OCI-LY7 (cell line): ENCODE results near the gene GALNT2. TPM values are rescaled to one million over a fixed set of nuclear protein-coding genes. Genes with fewer than 3 reads are reported as not detected.
A peak's percentile ranks its signal among the peaks of the same experiment; 100 is the strongest.

Experiments used
- BruUV-seq: library from RNA; stranded (reverse); fragments of 400-500 nt; replicated peaks from 2 replicates; lab custom pipeline; 2021; lab: Mats Ljungman, UMichigan
- CTCF ChIA-PET: fragments of 300-600 bp; sonication (Branson Sonifier 250); formaldehyde crosslinking; loops from one replicate; lab custom pipeline; 2022; ENCODE audit warnings: antibody characterized with exemption; ENCODE audit not compliant: unreplicated experiment; lab: Charles Lee
- POLR2A ChIA-PET: fragments of 300-600 bp; sonication (Branson Sonifier 250); formaldehyde crosslinking; loops from one replicate; lab custom pipeline; 2022; ENCODE audit warnings: antibody characterized with exemption; lab: Charles Lee
- DNase-seq: peaks from one replicate; pipeline ENCODE4 v3.0.0-alpha.2; 2015; ENCODE audit warnings: low spot score
- H2AFZ ChIP-seq: fragments of 200-600 bp; sonication (generic), shearing (Covaris generic); 2 replicates; pipeline ENCODE4 v1.6.1; 2014; ENCODE audit warnings: mild to moderate bottlenecking, antibody characterized with exemption, low read length, moderate library complexity
- H3K27ac ChIP-seq: fragments of 200-600 bp; sonication (generic); 2 replicates; pipeline ENCODE4 v1.5.1; 2014; ENCODE audit warnings: mixed run types, low read depth, mild to moderate bottlenecking, moderate library complexity, low read length, inconsistent platforms; ENCODE audit not compliant: poor library complexity, severe bottlenecking
- H3K36me3 ChIP-seq: fragments of 200-600 bp; sonication (generic); 2 replicates; pipeline ENCODE4 v1.6.1; 2014; ENCODE audit warnings: mild to moderate bottlenecking, antibody characterized with exemption, low read length, moderate library complexity, mixed read lengths; ENCODE audit not compliant: insufficient read depth
- H3K4me1 ChIP-seq: fragments of 200-600 bp; sonication (generic); 2 replicates; pipeline ENCODE4 v1.5.1; 2014; ENCODE audit warnings: mild to moderate bottlenecking, low read length; ENCODE audit not compliant: insufficient read depth, poor library complexity, severe bottlenecking
- H3K4me2 ChIP-seq: fragments of 200-600 bp; sonication (generic); 2 replicates; pipeline ENCODE4 v1.6.1; 2014; ENCODE audit warnings: mild to moderate bottlenecking, low read length
- H3K4me3 ChIP-seq: fragments of 200-600 bp; sonication (generic); 2 replicates; pipeline ENCODE4 v1.5.1; 2014; ENCODE audit warnings: mild to moderate bottlenecking, low read depth, low read length; ENCODE audit not compliant: poor library complexity, severe bottlenecking
- H3K79me2 ChIP-seq: fragments of 200-600 bp; sonication (generic); 2 replicates; pipeline ENCODE4 v1.6.1; 2016; ENCODE audit warnings: low read depth, mild to moderate bottlenecking, low read length, moderate library complexity, mixed read lengths; ENCODE audit not compliant: insufficient read depth
- H3K9me2 ChIP-seq: fragments of 200-600 bp; sonication (generic); 2 replicates; pipeline ENCODE4 v1.6.1; 2016; ENCODE audit warnings: mild to moderate bottlenecking, low read length, mixed read lengths; ENCODE audit not compliant: insufficient read depth
- H3K9me3 ChIP-seq: fragments of 200-600 bp; sonication (generic); 2 replicates; pipeline ENCODE4 v1.6.1; 2014; ENCODE audit warnings: mild to moderate bottlenecking, mixed run types, low read length, mixed read lengths
- H4K20me1 ChIP-seq: fragments of 200-600 bp; sonication (generic); 2 replicates; pipeline ENCODE4 v1.6.1; 2014; ENCODE audit warnings: mild to moderate bottlenecking, antibody characterized with exemption, low read length, moderate library complexity, mixed read lengths; ENCODE audit not compliant: insufficient read depth
- EZH2phosphoT487 ChIP-seq: fragments of 200-600 bp; sonication (generic); IDR thresholded peaks from 2 replicates; pipeline ENCODE4 v1.6.1; 2018; ENCODE audit warnings: low read depth, borderline replicate concordance, mild to moderate bottlenecking, mixed run types, antibody characterized with exemption, low read length, moderate library complexity, mixed read lengths
- intact Hi-C: fragments of 100-400 bp; cut with micrococcal nuclease; formaldehyde crosslinking; loops from one replicate; pipeline ENCODE4 v1.10.0; 2022; ENCODE audit not compliant: unreplicated experiment
- total RNA-seq, 2 experiments: library from RNA; depleted of rRNA in 1 of 2; stranded (reverse); fragments of >200 nt in 1 of 2; shearing (Covaris generic) in 1 of 2; gene quantifications; 2 replicates each; pipeline ENCODE4 v1.2.3, GENCODE V29; 2014 to 2022
- TF ChIP-seq, protein P1 (sequence below): fragments of 200-600 bp; sonication (generic); conservative IDR thresholded peaks from 2 replicates; pipeline ENCODE4 v1.5.1; 2014; ENCODE audit warnings: mild to moderate bottlenecking, antibody characterized with exemption, low read length, moderate library complexity, mixed read lengths

GALNT2 gene
- total RNA-seq, 2 experiments from 2014 or later, result 29.9 to 67.3 TPM

DNA sequence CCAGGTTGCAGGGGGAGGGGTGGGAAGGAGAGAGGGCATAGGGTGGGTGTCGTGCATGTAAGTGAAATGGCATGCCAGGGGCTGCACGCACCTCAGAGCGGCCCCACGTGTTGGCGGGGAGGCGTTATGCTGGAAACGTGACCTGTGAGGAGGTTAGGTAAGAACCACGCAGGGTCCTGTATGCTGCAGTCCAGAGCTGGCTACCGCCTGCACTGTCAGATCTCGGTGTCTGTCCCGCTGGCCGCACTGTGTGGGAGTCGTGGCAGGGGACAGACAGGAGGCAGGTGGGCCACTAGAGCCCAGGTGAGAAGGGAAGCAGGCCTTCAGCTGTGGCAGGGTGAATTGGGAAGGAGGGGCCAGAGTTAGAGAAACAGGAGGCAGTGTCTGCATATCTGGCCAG, 79.7 kb downstream of the GALNT2 start:
- Histone ChIP-seq H3K4me3 (peak overlapping the region; percentile 44), H3K79me2 (peaks cover 49% of the 10 kb centered on the region; the same call in 1 of the 2 replicates), H3K9me2 (no peaks in the 10 kb centered on the region), H4K20me1 (no peaks in the 10 kb centered on the region), H3K4me2 (peak overlapping the region; percentile 74), H3K27ac (peak overlapping the region; percentile 95), H2AFZ (no peak overlapping the region), H3K4me1 (peaks cover 94% of the 10 kb centered on the region), H3K36me3 (no peaks in the 10 kb centered on the region), H3K9me3 (no peaks in the 10 kb centered on the region)
- intact Hi-C loops, result loop anchor here (2.0 kb wide), 1 partner anchor 24 kb away; no protein-coding TSS in a partner anchor
- BruUV-seq, result no TSS peak
- CTCF ChIA-PET, result interaction anchor here (1.3 to 1.9 kb wide), 4 partner anchors 9 to 42 kb away, joined by 4 to 7 read pairs (median 4); no protein-coding TSS in a partner anchor
- TF ChIP-seq, protein P1, sequence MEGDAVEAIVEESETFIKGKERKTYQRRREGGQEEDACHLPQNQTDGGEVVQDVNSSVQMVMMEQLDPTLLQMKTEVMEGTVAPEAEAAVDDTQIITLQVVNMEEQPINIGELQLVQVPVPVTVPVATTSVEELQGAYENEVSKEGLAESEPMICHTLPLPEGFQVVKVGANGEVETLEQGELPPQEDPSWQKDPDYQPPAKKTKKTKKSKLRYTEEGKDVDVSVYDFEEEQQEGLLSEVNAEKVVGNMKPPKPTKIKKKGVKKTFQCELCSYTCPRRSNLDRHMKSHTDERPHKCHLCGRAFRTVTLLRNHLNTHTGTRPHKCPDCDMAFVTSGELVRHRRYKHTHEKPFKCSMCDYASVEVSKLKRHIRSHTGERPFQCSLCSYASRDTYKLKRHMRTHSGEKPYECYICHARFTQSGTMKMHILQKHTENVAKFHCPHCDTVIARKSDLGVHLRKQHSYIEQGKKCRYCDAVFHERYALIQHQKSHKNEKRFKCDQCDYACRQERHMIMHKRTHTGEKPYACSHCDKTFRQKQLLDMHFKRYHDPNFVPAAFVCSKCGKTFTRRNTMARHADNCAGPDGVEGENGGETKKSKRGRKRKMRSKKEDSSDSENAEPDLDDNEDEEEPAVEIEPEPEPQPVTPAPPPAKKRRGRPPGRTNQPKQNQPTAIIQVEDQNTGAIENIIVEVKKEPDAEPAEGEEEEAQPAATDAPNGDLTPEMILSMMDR, result no peak
- TF ChIP-seq EZH2phosphoT487, result no peak
- POLR2A ChIA-PET, result interaction anchor here (0.7 to 7.3 kb wide), 9 partner anchors 10 to 187 kb away, joined by 3 to 65 read pairs (median 5); no protein-coding TSS in a partner anchor
- no peak for DNase-seq

DNA sequence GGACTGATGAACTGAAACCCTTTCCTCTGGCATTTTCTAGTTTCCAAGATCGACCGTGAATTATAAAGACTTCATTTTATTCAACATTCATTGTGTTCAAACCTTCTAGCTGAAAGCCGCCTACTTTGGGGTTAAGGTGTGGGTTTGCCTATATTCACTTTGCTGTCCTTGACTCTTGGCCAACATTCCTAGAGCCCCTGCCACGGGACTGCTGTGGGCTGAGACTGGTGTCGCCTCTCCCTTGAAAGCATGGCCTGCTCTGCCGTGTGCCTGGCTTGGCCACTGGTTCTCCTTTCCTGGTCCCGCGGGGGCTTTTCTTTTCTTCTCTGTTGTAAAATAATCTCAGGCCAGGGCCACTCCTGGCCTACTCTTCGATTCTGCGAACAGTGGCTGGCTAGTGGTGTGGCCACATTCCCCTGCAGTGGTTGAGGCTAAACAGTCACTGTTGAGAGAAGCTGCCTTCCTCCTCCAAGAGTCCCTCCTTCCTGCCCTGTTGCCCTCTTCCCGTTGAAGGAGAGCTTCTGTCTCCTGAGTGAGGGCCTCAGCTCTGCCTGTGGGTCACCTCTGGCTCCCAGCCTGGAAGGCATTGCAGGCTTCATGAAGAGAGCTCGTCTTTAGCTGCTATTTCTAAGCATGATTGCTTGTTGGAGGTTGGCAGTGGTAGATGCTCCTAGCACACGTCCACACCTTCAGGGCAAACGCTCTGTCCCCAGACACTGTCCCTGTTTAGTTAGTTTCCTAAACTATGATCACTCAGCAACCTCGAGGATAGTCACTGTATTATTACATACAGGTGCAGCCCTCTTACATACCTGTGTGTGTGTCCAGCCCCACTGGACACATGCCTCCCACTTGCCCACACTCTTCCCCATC, 80.5 kb downstream of the GALNT2 start:
- ChIA-PET POLR2A (interaction anchor here (0.5 to 7.3 kb wide), 11 partner anchors 9 to 1273 kb away, joined by 3 to 65 read pairs (median 5); no protein-coding TSS in a partner anchor), CTCF (interaction anchor here (1.3 to 1.9 kb wide), 3 partner anchors 10 to 43 kb away, joined by 4 to 5 read pairs (median 5); no protein-coding TSS in a partner anchor)
- peaks cover 49% of the 10 kb centered on the region; the same call in 1 of the 2 replicates for H3K79me2 ChIP-seq
- H2AFZ ChIP-seq, result no peak overlapping the region; the same call in 1 of the 2 replicates
- no peaks in the 10 kb centered on the region for H3K9me2 ChIP-seq
- DNase-seq, result no peak
- H4K20me1 ChIP-seq, result no peaks in the 10 kb centered on the region
- peak overlapping the region; percentile 28 for H3K4me3 ChIP-seq
- BruUV-seq, result no TSS peak
- peaks cover 91% of the 10 kb centered on the region for H3K4me1 ChIP-seq
- H3K4me2 ChIP-seq, result peak overlapping the region; percentile 74
- no peaks in the 10 kb centered on the region for H3K36me3 ChIP-seq
- TF ChIP-seq EZH2phosphoT487, result no peak
- TF ChIP-seq, protein P1, result no peak
- H3K9me3 ChIP-seq, result no peaks in the 10 kb centered on the region
- intact Hi-C loops, result loop anchor here (2.0 kb wide), 1 partner anchor 25 kb away; no protein-coding TSS in a partner anchor
- H3K27ac ChIP-seq, result peak overlapping the region; percentile 95
